ENCODE data around the gene TTLL10.

TTLL10 gene

GRCh38 chr1:1230656-1231399, 57.1 kb downstream of the TTLL10 start:
- Histone ChIP-seq H3K9me3 (no peaks in the 10 kb centered on the region), H3K27ac (peak overlapping the region; percentile 96 to 99), H3K4me3 (peak overlapping the region; percentile 94 to 99), H3K27me3 (no peaks in the 10 kb centered on the region), H3K36me3 (peaks cover 23 to 55% (median 31%) of the 10 kb centered on the region in 3 donors), H3K4me1 (peaks cover 0 to 42% (median 32%) of the 10 kb centered on the region in 4 donors)
- peak in 1 of 2 experiments; percentile 9 for TF ChIP-seq CTCF (IDR thresholded peaks at IDR 0.05)
- intact Hi-C loops (cut with DNase I; ENCODE audit: low total_unique reads) = loop anchor here (5.0 kb wide), 1 partner anchor 109 kb away; no protein-coding TSS in a partner anchor
- DNase-seq = no peak

DNA sequence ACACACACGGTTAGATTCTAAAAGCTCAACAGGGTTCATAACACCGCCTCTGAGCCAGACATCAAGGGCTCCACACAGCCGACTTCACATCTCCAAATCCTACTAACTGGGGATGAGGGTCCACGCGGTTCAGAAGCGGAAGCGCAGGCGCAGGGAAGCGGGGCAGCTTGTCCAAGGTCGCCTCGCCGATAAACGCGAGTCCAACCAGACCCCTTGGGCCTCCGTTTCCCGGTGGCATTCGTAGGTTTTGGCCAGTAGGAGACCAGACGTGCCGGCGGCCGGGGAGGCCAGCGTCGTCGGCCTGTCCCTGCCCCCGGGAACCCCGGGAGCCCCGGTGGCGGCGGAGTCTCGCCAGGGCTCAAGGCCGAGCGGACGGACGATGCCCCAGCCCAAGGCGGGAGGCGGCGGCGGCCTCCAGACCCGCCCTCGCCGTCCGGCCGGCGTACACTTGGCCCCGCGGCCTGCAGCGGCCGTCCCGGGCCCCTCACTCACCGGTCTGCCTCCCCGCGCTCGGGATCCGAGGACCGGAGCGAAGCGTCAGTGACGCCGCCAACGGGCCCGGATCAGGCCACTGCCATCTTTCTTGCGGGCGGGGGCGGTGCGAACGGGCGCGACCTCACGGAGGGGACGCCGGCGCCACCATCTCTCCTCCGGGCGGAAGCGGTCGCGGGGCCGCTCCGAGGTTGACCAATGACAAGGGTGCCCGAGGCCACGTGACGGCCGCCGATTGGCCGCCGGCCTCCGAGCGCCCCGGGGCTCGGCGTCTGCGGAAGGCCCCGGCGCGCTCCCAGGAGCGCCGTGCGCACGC, 57.9 kb downstream of the TTLL10 start, which contains the start of gene SDF4:
Gene SDF4 (minus strand): TSS at position 602 of the 808 bp plus-strand sequence. CDS start 3,229 bp downstream, outside the sequence.
- H3K4me1 ChIP-seq = peaks cover 0 to 42% (median 32%) of the 10 kb centered on the region in 4 donors
- peak; percentile 95 to 97 for DNase-seq
- no peaks in the 10 kb centered on the region for H3K9me3 ChIP-seq
- H3K4me3 ChIP-seq = peak within 1 kb of the TSS; percentile 94 to 99
- intact Hi-C loops (cut with DNase I; ENCODE audit: low total_unique reads) = loop anchor here (5.0 kb wide), 1 partner anchor 109 kb away; no protein-coding TSS in a partner anchor
- peaks cover 19 to 47% (median 24%) of the 10 kb centered on the region in 3 donors for H3K36me3 ChIP-seq
- no peak for TF ChIP-seq CTCF (IDR thresholded peaks at IDR 0.05)
- no peaks in the 10 kb centered on the region for H3K27me3 ChIP-seq
- H3K27ac ChIP-seq = peak within 1 kb of the TSS; percentile 96 to 99

DNA sequence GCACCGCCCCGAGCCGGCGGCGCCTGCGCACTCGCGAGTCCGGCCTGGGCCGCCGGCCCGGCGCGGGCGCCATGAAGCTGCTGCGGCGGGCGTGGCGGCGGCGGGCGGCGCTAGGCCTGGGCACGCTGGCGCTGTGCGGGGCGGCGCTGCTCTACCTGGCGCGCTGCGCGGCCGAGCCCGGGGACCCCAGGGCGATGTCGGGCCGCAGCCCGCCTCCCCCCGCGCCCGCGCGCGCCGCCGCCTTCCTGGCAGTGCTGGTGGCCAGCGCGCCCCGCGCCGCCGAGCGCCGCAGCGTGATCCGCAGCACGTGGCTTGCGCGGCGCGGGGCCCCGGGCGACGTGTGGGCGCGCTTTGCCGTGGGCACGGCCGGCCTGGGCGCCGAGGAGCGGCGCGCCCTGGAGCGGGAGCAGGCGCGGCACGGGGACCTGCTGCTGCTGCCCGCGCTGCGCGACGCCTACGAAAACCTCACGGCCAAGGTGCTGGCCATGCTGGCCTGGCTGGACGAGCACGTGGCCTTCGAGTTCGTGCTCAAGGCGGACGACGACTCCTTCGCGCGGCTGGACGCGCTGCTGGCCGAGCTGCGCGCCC, 58.6 kb downstream of the TTLL10 start, which contains the start of gene B3GALT6:
Gene B3GALT6 (plus strand): TSS at position 30 of the 588 bp plus-strand sequence. CDS start 42 bp downstream, at position 72.
- Histone ChIP-seq H3K9me3 (no peaks in the 10 kb centered on the region), H3K4me3 (peak within 1 kb of the TSS; percentile 94 to 99), H3K4me1 (peaks cover 0 to 42% (median 34%) of the 10 kb centered on the region in 4 donors), H3K27ac (peak within 1 kb of the TSS; percentile 96 to 99), H3K27me3 (peaks cover 0 to 5% of the 10 kb centered on the region in 2 donors), H3K36me3 (peaks cover 14 to 40% (median 17%) of the 10 kb centered on the region in 3 donors)
- TF ChIP-seq CTCF (IDR thresholded peaks at IDR 0.05) = no peak
- DNase-seq = no peak
- intact Hi-C loops (cut with DNase I; ENCODE audit: low total_unique reads) = loop anchor here (5.0 kb wide), 1 partner anchor 110 kb away; no protein-coding TSS in a partner anchor

- no peak overlapping the region for H3K27ac ChIP-seq
- H3K4me1 ChIP-seq = peaks cover 0 to 47% (median 34%) of the 10 kb centered on the region in 4 donors
- peaks cover 7 to 34% (median 11%) of the 10 kb centered on the region in 3 donors for H3K36me3 ChIP-seq
- intact Hi-C loops (cut with DNase I; ENCODE audit: low total_unique reads) = loop anchor here (5.0 kb wide), 1 partner anchor 111 kb away; no protein-coding TSS in a partner anchor
- H3K4me3 ChIP-seq = peak overlapping the region; percentile 94 to 99
- peaks cover 0 to 12% of the 10 kb centered on the region in 2 donors for H3K27me3 ChIP-seq
- TF ChIP-seq CTCF (IDR thresholded peaks at IDR 0.05) = no peak
- DNase-seq = no peak
- no peaks in the 10 kb centered on the region for H3K9me3 ChIP-seq
These were observed 59.3 kb downstream of the TTLL10 start for GRCh38 chr1:1232796-1233566.

Data from tibial artery (tissue), 4 donors.